Kidney epithelial cell (primary cell): ENCODE measurements around the gene RNASEL. TPM values are rescaled to one million over a fixed set of nuclear protein-coding genes. Genes with fewer than 3 reads are reported as not detected.

Experiments
- DNase-seq: peaks from one replicate; pipeline ENCODE4 v3.0.0-alpha.2; 2010; ENCODE audit warnings: low read depth
- H3K27me3 ChIP-seq: 2 replicates; pipeline ENCODE4 v1.6.0; 2011; ENCODE audit warnings: low read length; ENCODE audit not compliant: control insufficient read depth, insufficient read depth
- H3K36me3 ChIP-seq: 2 replicates; pipeline ENCODE4 v1.5.1; 2011; ENCODE audit warnings: low read length; ENCODE audit not compliant: control insufficient read depth, insufficient read depth
- H3K4me3 ChIP-seq: 2 replicates; pipeline ENCODE4 v1.5.1; 2011; ENCODE audit warnings: low read depth, mild to moderate bottlenecking, control low read depth, low read length
- CTCF ChIP-seq: IDR thresholded peaks from 2 replicates; pipeline ENCODE4 v1.5.1; 2011; ENCODE audit warnings: mild to moderate bottlenecking, moderate library complexity, low read length, control low read depth, inconsistent platforms; ENCODE audit not compliant: insufficient read depth, poor library complexity, severe bottlenecking
- total RNA-seq: library from RNA; depleted of rRNA; stranded (reverse); fragments of >200 nt; gene quantifications from 2 replicates; pipeline ENCODE4 v1.2.3, GENCODE V29; 2015

The RNASEL gene
- total RNA-seq, 1 donor from 2014 or later = 5.8 TPM

GRCh38 chr1:182568647-182569284, 20.3 kb downstream of the RNASEL start:
- TF ChIP-seq CTCF = no peak
- no peak for DNase-seq
- Histone ChIP-seq H3K4me3 (no peak overlapping the region), H3K27me3 (no peaks in the 10 kb centered on the region), H3K36me3 (no peaks in the 10 kb centered on the region)

- TF ChIP-seq CTCF = no peak
- H3K4me3 ChIP-seq = no peak overlapping the region
- H3K27me3 ChIP-seq = no peaks in the 10 kb centered on the region
- DNase-seq = no peak
- no peaks in the 10 kb centered on the region for H3K36me3 ChIP-seq
Measured at GRCh38 chr1:182567629-182568028, 21.4 kb downstream of the RNASEL start.

GRCh38 chr1:182565537-182565936, 23.5 kb downstream of the RNASEL start:
- Histone ChIP-seq H3K36me3 (no peaks in the 10 kb centered on the region), H3K4me3 (no peak overlapping the region), H3K27me3 (no peaks in the 10 kb centered on the region)
- DNase-seq = no peak
- TF ChIP-seq CTCF = no peak

GRCh38 chr1:182564406-182565004, 24.6 kb downstream of the RNASEL start:
- Histone ChIP-seq H3K36me3 (no peaks in the 10 kb centered on the region), H3K27me3 (no peaks in the 10 kb centered on the region), H3K4me3 (no peak overlapping the region)
- DNase-seq = no peak
- TF ChIP-seq CTCF = no peak

- no peaks in the 10 kb centered on the region for H3K36me3 ChIP-seq
- H3K27me3 ChIP-seq = no peaks in the 10 kb centered on the region
- H3K4me3 ChIP-seq = no peak overlapping the region
- DNase-seq = no peak
- TF ChIP-seq CTCF = no peak
Measured at GRCh38 chr1:182563095-182563494, 26.0 kb downstream of the RNASEL start.

GRCh38 chr1:182561456-182561855, 27.6 kb downstream of the RNASEL start:
- no peak for DNase-seq
- no peaks in the 10 kb centered on the region for H3K27me3 ChIP-seq
- no peak for TF ChIP-seq CTCF

More at GRCh38 chr1:182561456-182561855, 27.6 kb downstream of the RNASEL start:
- H3K4me3 ChIP-seq = no peak overlapping the region
- H3K36me3 ChIP-seq = no peaks in the 10 kb centered on the region
